NCI-H524 treated with DMSO at 0.1 percent for 48 hours (cell line): ENCODE results near the gene R3HDM2.

ENCODE experiments used
- DNase-seq: peaks from one replicate; lab custom pipeline; 2025; lab: John Stamatoyannopoulos, UW

Gene R3HDM2

DNA sequence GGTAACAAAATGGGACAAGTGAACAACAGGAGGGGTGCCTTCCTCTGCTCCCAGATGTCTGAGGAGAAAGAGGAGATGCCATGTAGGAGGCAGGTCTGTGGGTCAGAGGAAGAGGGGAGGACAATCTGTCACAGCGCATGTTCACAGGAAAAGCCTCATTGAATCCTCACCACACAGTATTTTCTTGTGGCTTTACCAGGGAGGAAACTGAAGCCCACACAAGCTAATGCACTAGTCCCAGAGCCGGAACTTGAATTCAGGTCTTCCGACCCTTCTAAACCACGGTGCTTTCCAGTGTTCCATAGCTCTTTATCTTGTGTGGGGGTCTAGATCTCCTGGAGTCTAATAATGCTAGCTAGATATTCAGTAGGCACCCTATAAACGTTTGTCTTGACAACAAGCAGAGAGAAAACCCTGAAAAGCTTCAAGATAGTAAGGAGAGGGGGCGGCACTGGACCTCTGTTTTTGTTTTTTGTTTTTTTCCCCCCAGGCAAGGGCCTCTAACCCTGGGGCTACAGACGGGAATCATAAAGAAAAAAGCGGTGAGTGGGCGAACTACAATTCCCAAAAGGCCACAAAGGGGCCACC, 201.7 kb downstream of the R3HDM2 start:
- DNase-seq = no peak

DNA sequence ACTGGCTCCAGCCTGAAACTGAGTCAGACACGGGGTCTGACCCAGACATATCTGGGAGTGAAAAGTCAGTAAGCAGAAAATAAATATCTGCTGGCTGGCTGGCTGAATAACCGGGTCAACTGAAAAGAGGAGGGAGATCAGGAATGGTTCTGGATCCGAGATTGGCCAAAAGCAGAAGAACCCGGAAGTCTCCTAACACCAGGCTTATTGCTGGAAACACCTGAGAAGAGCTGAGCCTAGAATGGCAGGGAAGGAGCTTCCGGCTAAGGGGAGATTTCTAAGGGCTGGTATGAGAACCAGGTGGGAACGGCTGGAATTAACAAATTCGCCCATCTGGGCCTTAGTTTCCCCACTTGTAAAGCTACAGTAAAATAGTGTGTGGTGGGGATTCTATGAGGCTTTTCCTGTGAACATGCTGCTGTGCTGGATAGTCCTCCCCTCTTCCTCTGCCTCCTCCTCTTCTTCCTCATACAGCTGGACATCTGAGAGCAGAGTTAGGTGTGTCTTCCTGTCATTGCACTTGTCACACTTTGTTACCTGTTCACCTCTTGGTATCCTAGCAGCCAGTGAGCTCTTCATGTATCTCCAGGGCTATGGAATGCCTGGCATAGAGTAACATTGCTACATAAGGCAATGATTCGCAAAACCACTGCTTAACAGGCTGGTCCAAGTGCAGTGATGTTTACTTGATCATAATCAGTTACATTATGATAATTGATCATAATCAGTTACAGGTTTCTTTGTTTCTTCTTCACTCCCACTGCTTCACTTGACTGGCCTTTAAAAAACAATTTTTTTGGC, 203.3 kb downstream of the R3HDM2 start:
- DNase-seq = no peak

DNA sequence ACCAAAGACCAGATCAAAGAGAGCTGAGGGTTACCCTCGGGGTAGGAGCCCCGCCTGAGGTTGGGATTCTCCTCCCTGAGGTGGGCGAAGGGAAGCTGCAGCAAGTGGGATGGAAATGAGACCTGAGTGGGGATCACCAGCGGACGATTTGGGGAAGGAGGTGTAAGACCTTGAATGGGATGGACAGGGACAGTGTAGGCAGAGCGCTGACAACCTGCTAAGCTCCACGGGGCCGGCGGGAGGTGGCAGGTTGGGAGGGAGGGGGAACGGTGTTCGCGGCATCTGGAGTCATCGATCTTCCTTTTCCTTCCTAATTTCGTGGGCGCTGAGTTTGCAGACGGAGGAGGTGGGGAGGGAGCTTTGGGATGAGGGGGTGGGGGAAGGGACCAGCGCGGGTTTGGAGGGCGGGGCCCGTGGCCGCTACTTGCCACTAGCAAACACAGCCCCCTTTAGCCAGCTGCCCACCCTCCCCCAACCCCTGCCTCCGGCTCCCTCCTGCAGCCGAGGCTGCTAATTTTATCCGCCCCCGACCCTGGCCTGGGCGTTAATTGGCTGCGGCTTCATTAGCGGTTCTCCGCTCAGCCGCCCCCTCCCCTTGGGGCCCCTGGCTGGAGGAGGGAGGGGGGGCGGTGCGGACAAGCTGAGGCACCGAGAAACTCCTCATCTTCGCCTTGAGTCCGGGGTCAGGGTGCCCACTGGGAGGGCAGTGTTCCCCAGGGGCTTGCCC, 204.1 kb downstream of the R3HDM2 start:
- DNase-seq = no peak

DNA sequence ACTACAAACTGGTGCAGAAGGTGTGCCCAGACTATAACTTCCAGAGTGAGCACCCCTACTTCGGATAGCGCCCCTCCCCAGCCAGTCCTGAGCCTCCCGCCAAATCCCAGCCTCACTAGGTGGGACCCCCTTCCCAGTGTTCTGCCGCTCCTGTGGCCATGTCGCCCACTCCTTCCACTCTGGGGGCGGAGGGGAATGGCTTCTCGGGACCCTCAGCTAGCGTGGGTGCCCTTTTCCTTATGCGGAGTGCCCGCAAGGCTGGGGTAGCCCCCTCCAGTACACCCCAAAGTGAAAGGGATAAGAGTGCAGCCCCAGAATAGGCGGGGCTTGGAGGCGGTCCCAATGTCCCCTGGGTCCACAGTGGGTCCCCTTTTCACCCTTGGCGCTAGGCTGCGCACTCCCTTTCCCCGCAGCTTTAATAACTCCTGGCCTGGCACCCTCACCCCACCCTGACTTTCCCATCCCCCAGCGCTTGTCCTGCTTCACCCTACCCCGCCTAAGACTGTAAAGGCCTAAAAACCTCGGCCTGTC, 205.1 kb downstream of the R3HDM2 start:
- no peak for DNase-seq

DNA sequence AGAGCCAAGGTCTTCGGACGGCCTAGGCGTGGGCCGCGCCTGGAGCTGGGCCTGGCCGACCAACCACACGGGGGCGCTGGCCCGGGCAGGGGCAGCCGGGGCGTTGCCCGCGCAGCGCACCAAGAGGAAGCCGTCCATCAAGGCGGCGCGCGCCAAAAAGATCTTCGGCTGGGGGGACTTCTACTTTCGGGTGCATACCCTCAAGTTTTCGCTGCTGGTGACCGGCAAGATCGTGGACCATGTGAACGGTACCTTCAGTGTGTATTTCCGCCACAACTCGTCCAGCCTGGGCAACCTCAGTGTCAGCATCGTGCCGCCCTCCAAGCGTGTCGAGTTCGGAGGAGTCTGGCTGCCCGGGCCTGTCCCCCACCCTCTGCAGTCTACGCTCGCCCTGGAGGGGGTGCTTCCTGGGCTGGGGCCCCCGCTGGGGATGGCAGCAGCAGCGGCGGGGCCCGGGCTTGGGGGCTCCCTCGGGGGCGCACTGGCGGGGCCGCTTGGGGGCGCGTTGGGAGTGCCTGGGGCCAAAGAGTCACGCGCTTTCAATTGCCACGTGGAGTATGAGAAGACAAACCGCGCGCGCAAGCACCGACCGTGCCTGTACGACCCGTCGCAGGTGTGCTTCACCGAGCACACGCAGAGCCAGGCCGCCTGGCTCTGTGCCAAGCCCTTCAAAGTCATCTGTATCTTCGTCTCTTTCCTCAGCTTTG, 205.7 kb downstream of the R3HDM2 start:
- no peak for DNase-seq

DNA sequence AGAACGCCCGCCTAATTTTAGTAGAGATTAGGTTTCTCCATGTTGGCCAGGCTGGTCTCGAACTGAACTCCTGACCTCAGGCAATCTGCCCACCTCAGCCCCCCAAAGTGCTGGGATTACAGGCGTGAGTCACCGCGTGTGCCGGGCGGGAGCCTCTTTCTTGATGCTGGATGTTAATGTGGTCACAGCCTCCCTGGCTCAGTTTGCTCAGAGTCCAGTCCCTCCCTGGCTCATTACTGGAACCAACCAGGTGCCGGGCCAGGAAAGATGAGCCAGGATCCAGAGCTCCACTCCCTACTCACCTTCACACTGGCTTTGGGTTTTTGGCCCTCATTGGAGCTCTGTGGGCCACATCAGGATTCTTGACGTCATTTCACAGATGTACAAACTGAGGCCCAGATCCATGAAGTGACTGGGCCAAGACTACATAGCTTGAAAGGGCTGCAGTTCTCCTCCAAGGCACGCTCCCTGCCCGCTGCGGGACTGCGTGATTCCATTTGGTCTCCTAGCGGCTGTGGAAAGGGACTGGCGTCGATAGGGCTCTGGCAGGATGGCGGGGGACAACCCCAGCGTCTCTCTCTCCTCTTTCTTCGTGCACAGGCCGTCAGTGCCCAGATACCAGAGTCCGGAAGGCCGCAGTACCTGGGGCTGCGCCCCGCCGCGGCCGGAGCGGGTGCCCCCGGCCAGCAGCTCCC, 206.4 kb downstream of the R3HDM2 start:
- no peak for DNase-seq

DNA sequence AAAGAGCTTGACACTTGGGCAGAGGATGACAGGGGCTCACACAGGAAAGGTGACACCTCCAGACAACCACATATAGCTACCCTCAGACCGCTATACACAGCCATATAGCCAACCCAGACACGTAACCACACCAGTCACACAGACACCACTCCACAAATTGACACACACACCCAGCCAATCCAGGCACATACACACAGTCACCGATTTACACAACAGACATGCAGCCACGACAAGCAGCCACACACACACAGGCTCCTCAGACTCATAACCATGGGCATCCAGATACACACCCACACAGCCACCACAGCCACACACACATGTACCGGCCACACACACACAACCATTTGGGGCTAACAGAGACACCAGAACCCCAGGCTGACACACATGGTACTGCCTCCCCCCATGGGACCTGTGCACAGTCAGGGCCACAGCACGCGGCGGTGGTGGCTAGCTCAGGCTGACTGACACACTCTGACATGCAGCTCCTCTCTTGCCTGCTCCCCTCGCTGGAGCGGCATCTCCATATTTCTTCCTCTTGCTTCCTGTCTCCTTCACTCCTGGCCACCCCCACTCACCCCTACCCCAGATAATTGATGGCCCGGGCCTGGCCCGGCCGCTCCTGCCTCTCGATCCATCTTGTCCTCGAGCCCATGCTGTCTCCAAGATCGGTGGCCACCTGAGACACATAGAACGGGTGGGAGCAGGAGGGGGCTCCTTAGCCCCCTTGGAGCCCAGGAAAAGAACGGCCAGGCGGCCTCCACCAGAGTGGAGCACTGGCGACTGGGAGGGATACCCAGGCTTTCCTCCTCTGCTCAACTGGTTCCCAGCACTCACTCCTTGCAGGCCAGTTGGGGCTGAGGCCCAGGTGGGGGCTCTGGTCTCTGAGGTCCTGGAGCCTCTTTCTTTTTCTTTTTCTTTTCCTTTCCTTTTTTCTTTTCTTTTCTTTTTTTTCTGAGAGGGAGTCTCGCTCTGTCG, 207.4 kb downstream of the R3HDM2 start:
- no peak for DNase-seq

DNA sequence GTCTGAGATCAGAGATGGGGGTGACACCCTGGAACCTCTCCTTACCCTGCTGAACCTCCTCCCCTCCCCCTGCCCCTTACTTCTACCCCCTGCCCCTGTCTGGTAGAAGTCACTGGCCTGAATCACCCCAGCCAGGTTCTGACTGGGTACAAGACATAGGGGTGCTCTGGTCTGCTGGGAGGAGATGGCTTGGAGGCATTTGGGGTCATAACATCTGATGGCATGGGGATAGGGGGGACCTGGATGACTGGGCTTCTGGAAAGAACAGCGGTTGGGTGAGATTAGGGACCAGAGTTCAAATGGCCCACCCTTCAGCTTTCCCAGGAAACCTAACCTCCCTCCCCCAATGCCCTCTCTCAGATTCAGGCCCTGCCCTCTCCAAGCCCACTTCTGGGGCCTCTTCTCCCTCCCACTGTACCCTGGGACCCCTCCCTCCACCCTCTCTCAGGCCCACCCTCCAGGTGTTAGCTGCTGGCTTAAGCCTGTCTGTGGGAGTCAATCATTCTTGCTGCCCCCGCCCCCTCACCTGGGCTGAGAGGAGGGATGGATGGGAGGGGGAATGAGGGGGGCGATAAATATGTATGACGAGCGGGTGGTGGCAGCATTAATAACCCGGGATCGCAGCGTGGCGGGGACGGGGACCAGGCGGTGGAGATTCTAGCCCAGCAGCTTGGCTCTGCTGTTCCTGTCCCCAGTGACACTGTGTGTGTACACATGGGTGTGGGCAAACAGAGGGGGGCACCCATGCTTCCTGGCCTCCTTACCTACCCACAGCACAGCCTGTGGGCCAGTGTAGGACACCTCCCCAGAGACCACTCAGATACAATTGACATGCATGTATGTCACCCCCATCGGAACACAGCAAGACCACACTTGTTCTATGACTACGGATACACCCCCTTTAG, 208.3 kb downstream of the R3HDM2 start:
- DNase-seq = no peak

DNA sequence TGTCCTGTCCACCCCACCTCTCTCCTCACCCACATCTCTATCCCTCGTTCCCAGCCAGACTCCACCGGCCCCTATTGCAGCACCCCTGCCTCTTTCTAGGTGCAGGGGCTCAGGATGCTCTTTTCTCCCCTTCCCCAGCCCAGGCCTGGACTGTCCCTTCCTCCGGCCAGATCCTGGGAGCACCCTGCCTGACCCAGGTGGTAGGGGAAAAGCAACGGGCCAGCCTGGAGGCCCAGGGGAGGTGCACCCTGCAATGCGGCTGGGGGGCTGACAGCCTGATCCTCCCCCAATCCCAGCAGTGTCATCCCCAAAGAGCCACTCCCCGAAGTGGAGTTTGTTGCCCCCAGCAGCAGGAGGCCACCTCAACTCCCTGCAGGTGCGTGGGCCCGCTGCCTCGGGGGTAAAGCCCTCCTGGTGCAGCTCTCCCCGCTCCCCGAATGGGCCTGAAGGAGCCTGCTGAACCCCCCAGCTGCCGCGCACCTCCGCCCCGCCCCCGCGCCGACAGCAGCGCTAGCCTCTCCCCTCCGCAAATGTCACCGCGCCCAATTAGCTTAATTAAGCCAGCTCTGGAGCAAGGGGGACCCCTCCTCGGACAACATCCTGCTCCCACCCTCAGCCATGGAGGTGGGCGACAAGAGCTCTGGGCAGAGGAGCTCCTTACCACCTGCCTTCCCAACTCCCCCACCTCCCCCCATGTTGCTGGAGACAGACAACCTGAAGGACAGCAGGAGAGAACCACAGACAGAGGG, 209.5 kb downstream of the R3HDM2 start:
- DNase-seq = no peak

DNA sequence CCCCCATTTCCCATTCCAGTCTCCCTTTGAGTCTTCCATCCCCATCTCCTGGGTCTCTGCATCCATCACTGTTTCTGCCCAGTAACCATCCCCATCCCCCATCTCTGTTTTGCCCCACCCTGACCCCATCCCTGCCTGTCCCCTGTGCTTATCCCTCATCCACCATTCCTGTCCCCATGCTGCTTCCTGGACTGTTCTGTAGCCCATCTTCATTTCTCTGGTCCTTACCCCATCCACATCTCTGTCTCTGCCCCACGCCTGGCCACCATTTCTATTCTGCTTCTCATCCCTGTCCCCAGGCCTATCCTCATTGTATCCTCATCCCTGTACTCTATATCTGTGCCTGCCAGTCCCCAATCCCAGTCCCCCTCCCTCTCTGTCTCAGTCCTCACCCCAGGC, 210.1 kb downstream of the R3HDM2 start:
- no peak for DNase-seq

DNA sequence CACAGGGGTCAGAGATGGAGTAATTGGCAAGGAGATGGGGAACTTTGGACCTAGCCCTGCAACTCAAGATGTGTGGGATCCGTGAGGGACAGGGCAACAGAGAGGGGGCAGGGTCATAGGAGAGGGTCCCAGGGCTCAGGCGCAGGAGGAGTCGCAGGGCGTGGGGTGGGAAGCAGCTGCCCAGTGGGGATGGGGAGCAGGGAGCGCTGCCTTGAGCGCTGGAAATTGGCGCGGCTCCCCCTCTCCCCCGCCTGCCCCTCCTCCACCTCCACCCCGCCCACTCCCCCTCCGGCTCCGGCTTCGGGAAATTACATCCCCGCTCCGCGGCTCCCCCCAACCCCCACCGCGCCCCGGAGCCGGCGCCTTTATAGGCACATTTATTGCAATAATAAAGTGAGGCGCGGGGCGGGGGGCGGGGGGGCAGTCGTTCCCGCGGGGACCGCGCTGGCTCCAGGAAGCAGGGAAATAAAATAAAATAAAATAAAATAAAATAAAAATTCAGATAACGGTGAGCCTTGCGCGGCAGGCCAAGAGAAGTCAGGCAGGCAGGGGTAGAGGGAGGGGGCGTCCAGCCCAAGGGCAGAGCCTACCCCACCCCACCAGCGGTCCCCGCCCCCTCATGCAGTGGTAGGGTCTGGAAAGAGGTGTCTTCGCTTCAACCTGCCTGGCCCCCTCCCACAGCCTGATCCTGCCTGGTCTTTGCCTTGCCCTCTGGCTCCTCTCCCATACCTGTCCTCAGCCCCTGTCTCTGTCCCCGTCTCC, 210.7 kb downstream of the R3HDM2 start:
- DNase-seq = no peak

DNA sequence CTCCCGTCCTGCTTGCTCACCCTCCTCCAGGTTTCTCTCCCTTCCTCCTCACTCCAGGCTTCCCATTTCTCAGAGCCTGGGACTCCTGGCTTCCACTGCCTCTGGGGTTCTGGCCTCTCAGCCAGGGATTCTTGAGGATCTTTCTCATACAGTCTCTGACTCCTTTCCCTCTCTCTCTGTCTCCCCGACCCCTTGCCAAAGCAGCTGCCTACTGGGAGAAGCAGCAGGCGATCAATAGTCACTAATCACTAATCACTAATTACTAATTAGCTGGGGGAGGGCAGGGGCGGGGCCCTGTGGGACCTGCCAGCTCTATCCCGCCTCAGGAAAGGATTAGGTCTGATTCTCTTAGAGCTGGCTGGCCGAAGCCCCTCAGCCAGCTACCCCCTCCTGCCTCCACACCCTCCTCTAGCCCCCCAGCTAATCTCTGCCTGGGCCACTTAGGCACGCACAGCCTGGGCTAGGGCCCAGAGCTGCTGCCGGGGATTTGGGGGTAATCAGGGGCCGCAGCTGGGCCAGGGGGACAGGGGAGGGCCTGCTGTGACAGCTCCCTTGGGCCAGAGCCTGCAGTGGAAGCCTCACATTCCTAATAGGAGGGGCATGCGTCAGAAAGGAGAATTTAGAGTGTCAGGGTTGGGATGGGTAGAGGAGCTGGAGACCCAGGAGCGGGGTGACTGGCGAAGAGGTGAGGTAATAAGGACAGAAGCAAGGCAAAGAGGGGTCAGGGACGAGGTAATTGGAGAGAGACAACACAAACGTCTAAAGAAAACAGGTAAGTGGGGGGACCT, 211.4 kb downstream of the R3HDM2 start:
- DNase-seq = no peak

DNA sequence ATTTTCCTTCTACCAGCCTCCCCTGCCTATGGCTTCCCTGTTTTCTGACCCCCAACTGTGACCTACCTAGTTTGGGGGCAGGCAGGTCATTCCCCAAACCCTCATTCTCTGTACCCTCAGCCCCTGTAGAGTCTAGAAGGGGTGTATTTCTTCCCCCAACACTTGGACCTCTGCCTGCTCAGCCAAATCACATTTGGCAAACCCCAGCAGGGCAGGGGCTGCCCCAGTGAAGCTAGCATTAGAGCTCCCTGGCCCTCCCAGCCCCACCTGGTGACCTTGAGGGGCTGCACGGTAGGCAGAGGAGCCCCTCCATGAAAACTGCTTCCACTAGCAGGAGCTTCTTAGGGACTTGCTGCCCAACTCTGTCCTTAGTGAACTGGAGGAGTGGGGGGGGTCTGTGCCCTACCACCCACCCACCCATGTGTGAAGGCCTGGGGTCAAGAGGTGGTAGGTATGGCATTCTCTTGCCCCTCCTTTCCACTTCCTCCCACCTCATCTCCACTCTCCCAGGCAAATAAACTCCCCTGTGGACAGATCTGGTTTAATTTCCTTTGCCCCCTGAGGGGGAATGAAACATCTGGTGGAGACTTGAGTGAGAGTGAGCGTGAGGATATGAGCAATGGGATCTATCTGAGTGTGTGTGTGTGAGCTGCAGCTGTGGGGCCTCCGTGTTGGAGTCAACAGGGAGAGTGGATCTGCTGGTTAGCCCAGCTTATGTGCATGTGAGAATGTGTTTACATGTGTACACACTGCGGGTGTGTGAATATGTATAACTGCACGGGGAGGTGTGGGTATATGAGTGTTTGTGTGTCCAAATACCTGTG, 212.6 kb downstream of the R3HDM2 start:
- no peak for DNase-seq

DNA sequence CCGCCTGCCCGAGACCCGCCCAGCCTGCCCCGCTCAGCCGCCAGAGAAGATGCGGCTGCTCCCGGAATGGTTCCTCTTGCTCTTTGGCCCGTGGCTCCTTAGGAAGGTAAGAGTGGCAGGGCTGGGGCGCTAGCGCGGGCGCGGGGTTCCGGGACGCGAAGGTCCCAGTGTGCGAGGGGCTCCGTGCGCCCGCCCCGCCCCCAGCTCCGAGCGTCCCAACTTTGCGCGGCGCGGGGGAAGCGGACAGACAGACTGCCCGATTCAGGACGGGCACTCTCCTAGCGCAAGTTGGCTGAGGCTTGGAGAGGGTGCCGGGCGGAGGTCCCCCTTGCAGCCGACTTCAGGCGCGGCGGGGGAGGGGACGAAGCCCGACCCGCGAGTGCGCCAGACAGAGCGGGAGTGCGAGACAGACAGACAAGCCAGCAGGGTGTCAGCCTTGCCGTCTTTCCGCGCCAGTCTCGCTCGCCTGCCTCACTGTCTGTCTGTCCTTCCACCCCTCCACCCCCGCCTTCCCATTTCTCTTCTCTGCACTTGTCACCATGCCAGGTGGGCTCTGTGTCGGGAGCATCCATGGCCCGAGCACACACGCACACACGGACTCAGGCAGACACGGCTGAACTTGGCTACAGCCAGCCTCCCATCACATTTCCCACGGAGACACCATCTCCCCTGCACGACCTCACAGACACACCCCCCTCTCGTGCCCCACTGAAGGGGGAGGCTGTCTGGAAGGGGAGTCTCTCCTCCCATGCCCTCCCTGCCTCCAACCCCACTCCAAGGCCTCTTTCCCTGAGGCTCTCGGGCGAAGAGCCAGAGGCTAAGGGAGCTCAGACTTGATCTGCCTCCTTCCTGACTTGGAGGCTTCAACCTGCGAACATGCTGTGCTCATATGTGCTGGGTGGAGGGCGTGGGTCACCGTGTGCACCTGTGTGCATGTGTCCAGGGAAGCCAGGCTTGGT, 213.6 kb downstream of the R3HDM2 start:
- DNase-seq = no peak
